ENCODE measurements around the gene DYNC2LI1. TPM values are rescaled to one million over a fixed set of nuclear protein-coding genes. Genes with fewer than 3 reads are reported as not detected.

The DYNC2LI1 gene
- total RNA-seq, 1 donor from 2014 or later, result 30.1 TPM

DNA sequence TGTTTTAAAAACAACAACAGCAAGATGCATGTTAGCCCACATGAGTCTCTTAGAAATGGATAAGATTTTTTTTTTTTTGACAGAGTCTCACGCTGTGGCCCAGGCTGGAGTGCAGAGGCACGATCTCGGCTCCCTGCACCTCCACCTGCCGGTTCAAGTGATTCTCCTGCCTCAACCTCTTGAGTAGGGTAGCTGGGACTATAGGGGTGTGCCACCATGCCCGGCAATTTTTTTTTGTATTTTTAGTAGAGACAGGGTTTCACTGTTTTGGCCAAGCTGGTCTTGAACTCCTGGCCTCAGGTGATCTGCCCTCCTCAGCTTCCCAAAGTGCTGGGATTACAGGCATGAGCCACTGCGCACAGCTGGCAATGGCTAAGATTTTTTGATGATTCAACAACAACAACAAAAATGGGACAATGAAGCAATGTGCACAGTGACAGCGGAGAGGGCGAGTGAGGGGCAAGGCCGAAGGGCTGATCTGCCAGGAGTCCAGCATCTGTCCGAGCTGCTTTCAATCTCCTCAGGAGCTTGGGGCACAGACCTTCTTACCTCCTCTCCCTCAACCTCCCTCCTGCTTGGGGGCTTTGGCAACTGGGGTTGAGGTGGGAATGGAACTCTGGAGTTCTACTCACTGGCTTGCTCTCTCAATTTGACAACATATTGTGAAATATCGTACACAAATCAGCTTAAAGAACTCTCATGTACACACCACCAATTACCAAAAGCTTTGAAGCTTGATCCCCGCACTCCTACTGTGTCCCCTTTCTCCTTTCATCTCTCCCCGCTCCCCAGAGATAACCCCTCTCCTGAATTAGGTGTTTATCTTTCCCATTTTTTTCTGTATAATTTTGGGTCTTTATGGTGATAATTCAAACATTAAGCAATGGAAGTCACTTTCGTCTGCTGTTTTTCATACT is 68.4 kb downstream of the DYNC2LI1 start:
- DNase-seq (ENCODE audit: low spot score, unreplicated experiment), result no peak
- no peak overlapping the region for H3K4me3 Mint-ChIP-seq (ENCODE audit: low read depth)
- peaks cover 8% of the 10 kb centered on the region for H3K27me3 Mint-ChIP-seq
- H3K9me3 Mint-ChIP-seq (ENCODE audit: low read depth), result no peaks in the 10 kb centered on the region
- no peaks in the 10 kb centered on the region for H3K36me3 Mint-ChIP-seq (ENCODE audit: insufficient read depth)
- H3K4me1 Mint-ChIP-seq (ENCODE audit: low read depth), result no peaks in the 10 kb centered on the region
- no peak overlapping the region for H3K27ac Mint-ChIP-seq
- TF ChIP-seq, protein P1, sequence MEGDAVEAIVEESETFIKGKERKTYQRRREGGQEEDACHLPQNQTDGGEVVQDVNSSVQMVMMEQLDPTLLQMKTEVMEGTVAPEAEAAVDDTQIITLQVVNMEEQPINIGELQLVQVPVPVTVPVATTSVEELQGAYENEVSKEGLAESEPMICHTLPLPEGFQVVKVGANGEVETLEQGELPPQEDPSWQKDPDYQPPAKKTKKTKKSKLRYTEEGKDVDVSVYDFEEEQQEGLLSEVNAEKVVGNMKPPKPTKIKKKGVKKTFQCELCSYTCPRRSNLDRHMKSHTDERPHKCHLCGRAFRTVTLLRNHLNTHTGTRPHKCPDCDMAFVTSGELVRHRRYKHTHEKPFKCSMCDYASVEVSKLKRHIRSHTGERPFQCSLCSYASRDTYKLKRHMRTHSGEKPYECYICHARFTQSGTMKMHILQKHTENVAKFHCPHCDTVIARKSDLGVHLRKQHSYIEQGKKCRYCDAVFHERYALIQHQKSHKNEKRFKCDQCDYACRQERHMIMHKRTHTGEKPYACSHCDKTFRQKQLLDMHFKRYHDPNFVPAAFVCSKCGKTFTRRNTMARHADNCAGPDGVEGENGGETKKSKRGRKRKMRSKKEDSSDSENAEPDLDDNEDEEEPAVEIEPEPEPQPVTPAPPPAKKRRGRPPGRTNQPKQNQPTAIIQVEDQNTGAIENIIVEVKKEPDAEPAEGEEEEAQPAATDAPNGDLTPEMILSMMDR (IDR thresholded peaks at IDR 0.05; ENCODE audit: unreplicated experiment), result no peak

DNA sequence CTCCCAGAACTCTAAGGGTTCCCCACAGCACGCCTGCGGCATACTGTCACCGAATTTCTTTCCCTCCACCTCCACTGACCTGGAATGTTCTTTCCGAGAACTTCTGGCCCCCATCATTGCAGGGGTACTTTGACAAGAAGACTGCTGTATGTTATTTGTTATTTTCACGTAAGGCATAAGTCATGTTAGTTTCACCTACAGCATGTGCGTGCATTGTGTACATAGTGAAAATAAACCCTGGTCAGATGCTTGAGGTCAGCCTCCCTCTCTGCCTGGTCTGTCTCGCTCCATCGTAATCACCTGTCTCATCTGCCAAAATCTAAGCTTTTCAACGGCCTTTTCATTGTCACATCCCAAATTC is 69.0 kb downstream of the DYNC2LI1 start:
- H3K4me3 Mint-ChIP-seq (ENCODE audit: low read depth), result no peak overlapping the region
- no peak overlapping the region for H3K27ac Mint-ChIP-seq
- no peaks in the 10 kb centered on the region for H3K4me1 Mint-ChIP-seq (ENCODE audit: low read depth)
- TF ChIP-seq, protein P1 (IDR thresholded peaks at IDR 0.05; ENCODE audit: unreplicated experiment), result no peak
- no peaks in the 10 kb centered on the region for H3K9me3 Mint-ChIP-seq (ENCODE audit: low read depth)
- peaks cover 8% of the 10 kb centered on the region for H3K27me3 Mint-ChIP-seq
- DNase-seq (ENCODE audit: low spot score, unreplicated experiment), result no peak
- H3K36me3 Mint-ChIP-seq (ENCODE audit: insufficient read depth), result no peaks in the 10 kb centered on the region

DNA sequence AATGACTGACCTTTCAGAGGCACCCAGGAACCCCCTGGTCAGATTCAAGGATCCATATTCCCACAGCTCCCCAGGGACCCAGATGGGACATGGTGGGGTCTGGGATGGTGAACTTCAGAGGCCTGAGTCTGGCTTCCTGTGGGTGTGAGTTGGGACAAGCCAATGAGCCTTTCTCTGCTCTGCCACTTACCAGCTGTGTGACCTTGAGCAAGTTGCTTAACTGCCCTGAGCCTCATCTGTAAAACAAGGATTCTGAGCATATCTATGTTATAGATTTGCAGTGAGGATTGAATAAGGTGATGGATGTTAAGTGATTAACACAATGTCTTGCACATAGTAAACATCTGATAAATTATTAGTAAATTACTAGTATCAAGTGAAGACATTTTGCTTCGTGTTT is 71.3 kb downstream of the DYNC2LI1 start:
- peaks cover 2% of the 10 kb centered on the region for H3K4me1 Mint-ChIP-seq (ENCODE audit: low read depth)
- H3K4me3 Mint-ChIP-seq (ENCODE audit: low read depth), result no peak overlapping the region
- no peaks in the 10 kb centered on the region for H3K36me3 Mint-ChIP-seq (ENCODE audit: insufficient read depth)
- H3K9me3 Mint-ChIP-seq (ENCODE audit: low read depth), result no peaks in the 10 kb centered on the region
- TF ChIP-seq, protein P1 (IDR thresholded peaks at IDR 0.05; ENCODE audit: unreplicated experiment), result no peak
- peaks cover 3% of the 10 kb centered on the region for H3K27me3 Mint-ChIP-seq
- no peak for DNase-seq (ENCODE audit: low spot score, unreplicated experiment)
- H3K27ac Mint-ChIP-seq, result no peak overlapping the region

DNA sequence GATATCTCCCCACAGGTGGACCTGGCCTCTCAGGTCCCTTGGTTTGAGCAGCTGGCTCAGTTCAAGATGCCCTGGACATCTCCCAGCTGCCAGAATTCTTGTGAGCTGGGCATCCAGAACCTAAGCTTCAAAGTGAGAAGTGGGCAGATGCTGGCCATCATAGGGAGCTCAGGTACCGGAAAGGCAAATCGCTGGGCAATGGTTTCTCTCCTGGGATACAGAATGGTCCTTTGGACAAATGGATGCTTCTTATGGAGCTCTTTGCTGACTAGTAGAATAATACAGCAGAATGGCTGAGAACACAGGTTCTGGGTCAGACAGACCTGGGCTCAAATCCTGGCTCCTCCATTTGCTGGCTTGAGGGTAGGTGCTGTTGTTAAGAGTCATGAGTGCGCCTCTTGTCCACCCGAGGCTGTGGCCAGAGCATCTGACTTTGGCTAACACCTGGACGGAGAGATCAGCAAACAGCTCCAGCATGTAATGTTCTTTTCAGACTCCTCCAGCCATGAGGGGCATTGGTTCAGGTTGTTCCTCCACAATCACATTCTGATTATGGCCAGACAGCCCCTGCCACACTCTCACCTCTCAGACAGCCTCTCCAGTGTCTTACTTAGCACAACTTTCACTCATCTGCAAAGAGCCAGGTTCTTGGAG is 72.4 kb downstream of the DYNC2LI1 start:
- peaks cover 3% of the 10 kb centered on the region for H3K27me3 Mint-ChIP-seq
- no peak overlapping the region for H3K27ac Mint-ChIP-seq
- H3K36me3 Mint-ChIP-seq (ENCODE audit: insufficient read depth), result no peaks in the 10 kb centered on the region
- no peak overlapping the region for H3K4me3 Mint-ChIP-seq (ENCODE audit: low read depth)
- H3K4me1 Mint-ChIP-seq (ENCODE audit: low read depth), result peaks cover 3% of the 10 kb centered on the region
- H3K9me3 Mint-ChIP-seq (ENCODE audit: low read depth), result no peaks in the 10 kb centered on the region
- TF ChIP-seq, protein P1 (IDR thresholded peaks at IDR 0.05; ENCODE audit: unreplicated experiment), result no peak
- no peak for DNase-seq (ENCODE audit: low spot score, unreplicated experiment)

DNA sequence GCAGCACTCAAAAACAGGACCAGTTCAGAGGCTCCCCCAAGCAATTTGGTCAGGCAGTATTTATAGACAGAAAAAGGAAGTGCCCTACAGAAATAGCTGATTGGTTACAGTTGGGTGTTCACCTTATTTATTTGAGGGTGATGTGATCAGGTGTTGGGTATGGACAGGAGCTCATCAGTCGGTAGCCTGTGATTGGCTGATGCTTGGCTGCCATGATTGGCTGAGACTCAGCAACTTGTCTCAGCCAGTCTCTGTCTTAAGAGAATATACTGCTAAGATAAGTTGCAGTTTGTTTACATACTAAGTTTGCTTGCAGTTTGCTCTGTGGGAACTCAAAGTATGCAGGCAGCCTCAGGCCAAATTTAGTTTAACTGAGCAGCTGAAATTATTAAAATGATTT is 74.4 kb downstream of the DYNC2LI1 start:
- TF ChIP-seq, protein P1 (IDR thresholded peaks at IDR 0.05; ENCODE audit: unreplicated experiment), result no peak
- H3K4me3 Mint-ChIP-seq (ENCODE audit: low read depth), result no peak overlapping the region
- no peaks in the 10 kb centered on the region for H3K9me3 Mint-ChIP-seq (ENCODE audit: low read depth)

More for the DNA sequence above, 74.4 kb downstream of the DYNC2LI1 start:
- Mint-ChIP-seq H3K27ac (no peak overlapping the region), H3K36me3 (ENCODE audit: insufficient read depth) (no peaks in the 10 kb centered on the region), H3K4me1 (ENCODE audit: low read depth) (peaks cover 8% of the 10 kb centered on the region), H3K27me3 (peaks cover 3% of the 10 kb centered on the region)
- no peak for DNase-seq (ENCODE audit: low spot score, unreplicated experiment)
